Neural progenitor cell (in vitro differentiated cells): ENCODE results near the gene CHAD. TPM values are rescaled to one million over a fixed set of nuclear protein-coding genes. Genes with fewer than 3 reads are reported as not detected.
A peak's percentile ranks its signal among the peaks of the same experiment; 100 is the strongest.

Experiments used
- DNase-seq: peaks from one replicate; pipeline ENCODE4 v3.0.0-alpha.2; 2016; ENCODE audit warnings: low spot score
- H2AFZ ChIP-seq: fragments of 200-600 bp; sonication (generic); replicated peaks from 2 replicates; pipeline ENCODE4 v1.6.1; 2016; ENCODE audit warnings: antibody characterized with exemption
- H3F3A ChIP-seq: fragments of 200-600 bp; sonication (generic); 2 replicates; pipeline ENCODE4 v1.6.1; 2016; ENCODE audit warnings: antibody characterized with exemption, low read depth
- H3K27ac ChIP-seq: fragments of 200-600 bp; sonication (generic); 2 replicates; pipeline ENCODE4 v1.5.1; 2016; ENCODE audit warnings: mild to moderate bottlenecking
- H3K27me3 ChIP-seq: fragments of 200-600 bp; sonication (generic); 2 replicates; pipeline ENCODE4 v1.6.1; 2016; ENCODE audit warnings: mild to moderate bottlenecking, moderate library complexity
- H3K36me3 ChIP-seq: fragments of 200-600 bp; sonication (generic); 2 replicates; pipeline ENCODE4 v1.5.1; 2016
- H3K4me1 ChIP-seq: fragments of 200-600 bp; sonication (generic); 2 replicates; pipeline ENCODE4 v1.6.1; 2016; ENCODE audit warnings: mixed run types
- H3K4me2 ChIP-seq: fragments of 200-600 bp; sonication (generic); 2 replicates; pipeline ENCODE4 v1.6.1; 2016
- H3K4me3 ChIP-seq: fragments of 200-600 bp; sonication (generic); 2 replicates; pipeline ENCODE4 v1.5.1; 2016
- H3K79me2 ChIP-seq: fragments of 200-600 bp; sonication (generic); 2 replicates; pipeline ENCODE4 v1.6.1; 2016; ENCODE audit warnings: low read depth
- H3K9ac ChIP-seq: fragments of 200-600 bp; sonication (generic); 2 replicates; pipeline ENCODE4 v1.6.1; 2016
- H3K9me3 ChIP-seq: fragments of 200-600 bp; sonication (generic); 2 replicates; pipeline ENCODE4 v1.5.1; 2016; ENCODE audit warnings: low read depth
- H4K20me1 ChIP-seq: fragments of 200-600 bp; sonication (generic); 2 replicates; pipeline ENCODE4 v1.6.1; 2016; ENCODE audit warnings: low read depth
- H3K27ac Mint-ChIP-seq: 3 replicates; pipeline ENCODE4 v1.8.0; 2021; ENCODE audit warnings: mixed read lengths
- H3K27me3 Mint-ChIP-seq: 2 replicates; pipeline ENCODE4 v1.8.0; 2022; ENCODE audit warnings: low read depth, mild to moderate bottlenecking, inconsistent platforms, moderate library complexity, mixed read lengths; ENCODE audit not compliant: insufficient read depth
- H3K36me3 Mint-ChIP-seq: 3 replicates; pipeline ENCODE4 v1.8.0; 2021; ENCODE audit warnings: mixed read lengths
- H3K4me1 Mint-ChIP-seq: 3 replicates; pipeline ENCODE4 v1.8.0; 2021; ENCODE audit warnings: mixed read lengths
- H3K4me3 Mint-ChIP-seq: 3 replicates; pipeline ENCODE4 v1.8.0; 2021; ENCODE audit warnings: mild to moderate bottlenecking, moderate library complexity, mixed read lengths
- H3K9me3 Mint-ChIP-seq: 3 replicates; pipeline ENCODE4 v1.8.0; 2020; ENCODE audit warnings: mixed read lengths
- CTCF ChIP-seq: fragments of 200-600 bp; sonication (generic); IDR thresholded peaks from 2 replicates; pipeline ENCODE4 v1.5.1; 2017; ENCODE audit warnings: antibody characterized with exemption, mild to moderate bottlenecking
- EZH2 ChIP-seq: fragments of 200-600 bp; sonication (generic); IDR thresholded peaks from 2 replicates; pipeline ENCODE4 v1.6.1; 2017; ENCODE audit warnings: antibody characterized with exemption, mild to moderate bottlenecking, moderate library complexity
- EZH2phosphoT487 ChIP-seq: fragments of 200-600 bp; sonication (generic); IDR thresholded peaks from 2 replicates; pipeline ENCODE4 v1.6.1; 2017; ENCODE audit warnings: antibody characterized with exemption
- total RNA-seq: library from RNA; depleted of rRNA; stranded (reverse); fragments of >200 nt; gene quantifications from 2 replicates; pipeline ENCODE4 v1.2.3, GENCODE V29; 2015; ENCODE audit warnings: low replicate concordance

Gene CHAD
- total RNA-seq, 1 donor from 2014 or later, result not detected

DNA sequence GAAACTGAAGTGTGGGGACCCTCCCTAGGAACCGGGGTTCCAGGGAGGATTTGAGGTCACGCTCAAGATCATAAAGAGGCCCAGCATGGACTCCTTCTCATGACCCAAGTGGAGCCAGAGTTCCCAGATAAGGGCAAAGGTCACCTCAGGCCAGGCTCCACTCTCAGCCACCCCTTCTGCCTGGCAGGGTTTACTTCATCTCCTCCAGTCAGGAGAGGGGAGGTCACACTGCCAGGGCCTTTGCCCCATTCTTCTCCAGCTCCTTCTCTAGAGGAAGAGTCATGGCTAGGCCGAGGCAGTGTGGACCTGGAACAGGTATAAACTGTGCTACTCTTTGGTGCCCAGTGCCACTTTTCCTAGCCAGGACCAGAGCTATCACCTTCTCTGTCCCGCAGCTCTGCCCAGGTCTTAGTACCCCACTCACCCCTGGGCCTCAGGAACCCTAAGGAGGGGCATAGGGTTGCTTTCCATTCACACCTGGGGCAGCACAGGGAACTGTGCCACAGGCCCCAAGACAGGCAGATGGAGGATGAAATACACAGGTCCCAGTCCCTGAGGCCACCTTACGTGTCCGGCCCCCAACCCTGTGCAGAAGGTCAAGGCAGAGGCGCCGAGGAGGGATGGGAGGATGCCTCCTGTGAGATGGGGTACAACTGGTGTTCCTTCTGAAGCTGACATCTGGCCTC is 43.5 kb downstream of the CHAD start:
- Histone ChIP-seq H3K9ac (no peak overlapping the region), H3K27me3 (peaks cover 16% of the 10 kb centered on the region), H3K27ac (no peak overlapping the region), H3K4me3 (peak overlapping the region; percentile 82), H3K4me1 (peaks cover 13% of the 10 kb centered on the region), H4K20me1 (no peaks in the 10 kb centered on the region), H3F3A (peaks cover 17% of the 10 kb centered on the region), H3K9me3 (no peaks in the 10 kb centered on the region), H3K36me3 (no peaks in the 10 kb centered on the region), H2AFZ (peak overlapping the region; percentile 62), H3K4me2 (peak overlapping the region; percentile 97), H3K79me2 (no peaks in the 10 kb centered on the region)
- H3K4me3 Mint-ChIP-seq, result peak overlapping the region; percentile 85
- TF ChIP-seq CTCF (no peak), EZH2phosphoT487 (no peak), EZH2 (no peak)
- H3K4me1 Mint-ChIP-seq, result peaks cover 21% of the 10 kb centered on the region
- no peak for DNase-seq
- peaks cover 5% of the 10 kb centered on the region for H3K9me3 Mint-ChIP-seq
- no peaks in the 10 kb centered on the region for H3K36me3 Mint-ChIP-seq
- no peaks in the 10 kb centered on the region for H3K27me3 Mint-ChIP-seq
- H3K27ac Mint-ChIP-seq, result no peak overlapping the region

DNA sequence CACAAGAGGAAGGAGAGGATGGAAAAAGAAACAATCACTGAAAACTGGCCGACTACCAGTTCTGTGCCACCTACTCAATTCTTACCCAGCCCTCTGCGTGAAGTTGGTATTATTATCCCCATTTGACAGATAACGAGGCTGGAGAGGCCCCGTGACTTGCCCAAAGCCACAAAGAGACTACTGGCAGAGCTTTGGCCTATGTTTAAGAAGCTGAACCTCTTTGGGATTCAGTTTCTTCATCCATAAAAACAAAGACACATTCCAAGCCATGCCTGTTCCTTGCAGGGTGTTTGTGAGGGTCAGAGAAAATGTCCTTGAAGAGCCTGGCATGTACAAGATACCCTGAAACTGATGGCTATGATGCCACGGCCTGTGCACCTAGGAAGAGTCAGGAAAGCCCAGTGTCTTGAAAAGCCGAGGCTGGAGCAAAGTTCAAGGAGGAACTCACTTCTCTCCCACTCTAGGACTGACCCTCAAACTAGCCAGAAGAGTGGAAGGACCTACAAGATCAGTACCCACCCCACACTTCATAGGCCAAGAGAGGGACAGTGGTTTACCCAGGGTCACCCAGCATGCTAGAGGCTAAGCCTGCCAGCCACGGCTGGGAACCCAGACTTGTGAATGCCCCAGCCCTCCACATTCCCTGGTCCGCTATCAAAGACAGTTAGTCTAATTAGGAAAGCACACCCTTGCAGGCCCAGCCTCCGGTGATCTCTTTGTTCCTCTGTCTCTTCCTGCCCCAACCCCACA is 44.3 kb downstream of the CHAD start:
- Histone ChIP-seq H3K36me3 (no peaks in the 10 kb centered on the region), H3K79me2 (no peaks in the 10 kb centered on the region), H3K4me3 (no peak overlapping the region), H3F3A (peaks cover 17% of the 10 kb centered on the region), H3K4me1 (peaks cover 13% of the 10 kb centered on the region), H3K9ac (no peak overlapping the region), H3K27ac (no peak overlapping the region), H3K4me2 (no peak overlapping the region), H4K20me1 (no peaks in the 10 kb centered on the region), H3K27me3 (peaks cover 16% of the 10 kb centered on the region), H2AFZ (no peak overlapping the region), H3K9me3 (no peaks in the 10 kb centered on the region)
- Mint-ChIP-seq H3K4me3 (peak overlapping the region; percentile 3), H3K27me3 (no peaks in the 10 kb centered on the region), H3K36me3 (no peaks in the 10 kb centered on the region), H3K27ac (no peak overlapping the region), H3K4me1 (peaks cover 21% of the 10 kb centered on the region), H3K9me3 (peaks cover 12% of the 10 kb centered on the region)
- DNase-seq, result no peak
- no peak for TF ChIP-seq EZH2phosphoT487
- TF ChIP-seq EZH2, result no peak
- no peak for TF ChIP-seq CTCF

- no peak overlapping the region for H3K4me3 ChIP-seq
- H3K27ac Mint-ChIP-seq, result no peak overlapping the region
Measured at GRCh38 chr17:50423553-50424159, 45.0 kb downstream of the CHAD start.

More at GRCh38 chr17:50423553-50424159, 45.0 kb downstream of the CHAD start:
- Histone ChIP-seq H3F3A (peaks cover 17% of the 10 kb centered on the region), H3K27me3 (peaks cover 16% of the 10 kb centered on the region), H3K79me2 (no peaks in the 10 kb centered on the region), H3K9me3 (no peaks in the 10 kb centered on the region), H3K36me3 (no peaks in the 10 kb centered on the region), H2AFZ (no peak overlapping the region), H4K20me1 (no peaks in the 10 kb centered on the region), H3K9ac (no peak overlapping the region), H3K4me2 (no peak overlapping the region), H3K4me1 (peaks cover 13% of the 10 kb centered on the region), H3K27ac (no peak overlapping the region)
- Mint-ChIP-seq H3K4me3 (peak overlapping the region; percentile 3), H3K4me1 (peaks cover 17% of the 10 kb centered on the region), H3K9me3 (peaks cover 17% of the 10 kb centered on the region), H3K27me3 (no peaks in the 10 kb centered on the region), H3K36me3 (peaks cover 2% of the 10 kb centered on the region)
- TF ChIP-seq EZH2phosphoT487, result no peak
- TF ChIP-seq EZH2, result no peak
- TF ChIP-seq CTCF, result no peak
- DNase-seq, result no peak
